GM10248 (cell line): Measurements from ENCODE around the gene KRT13.

Experiments
- CTCF ChIA-PET: fragments of 300-600 bp; sonication (Branson Sonifier 250); formaldehyde crosslinking; extraction: SDS; loops from one replicate; lab custom pipeline; 2021; ENCODE audit warnings: antibody characterized with exemption; lab: Yijun Ruan, JAX
- POLR2A ChIA-PET: fragments of 350-650 bp; sonication (Branson Sonifier 250); formaldehyde crosslinking; extraction: SDS; loops from one replicate; lab custom pipeline; 2020; ENCODE audit warnings: antibody characterized with exemption; lab: Yijun Ruan, JAX
- DNase-seq: peaks from one replicate; pipeline ENCODE4 v3.0.0; 2012; ENCODE audit errors: extremely low spot score
- CTCF ChIP-seq: IDR thresholded peaks from 2 replicates; pipeline ENCODE4 v1.5.1; 2012; ENCODE audit warnings: mild to moderate bottlenecking, low read depth; ENCODE audit errors: extremely low read depth, missing control alignments, control extremely low read depth

Gene KRT13

DNA sequence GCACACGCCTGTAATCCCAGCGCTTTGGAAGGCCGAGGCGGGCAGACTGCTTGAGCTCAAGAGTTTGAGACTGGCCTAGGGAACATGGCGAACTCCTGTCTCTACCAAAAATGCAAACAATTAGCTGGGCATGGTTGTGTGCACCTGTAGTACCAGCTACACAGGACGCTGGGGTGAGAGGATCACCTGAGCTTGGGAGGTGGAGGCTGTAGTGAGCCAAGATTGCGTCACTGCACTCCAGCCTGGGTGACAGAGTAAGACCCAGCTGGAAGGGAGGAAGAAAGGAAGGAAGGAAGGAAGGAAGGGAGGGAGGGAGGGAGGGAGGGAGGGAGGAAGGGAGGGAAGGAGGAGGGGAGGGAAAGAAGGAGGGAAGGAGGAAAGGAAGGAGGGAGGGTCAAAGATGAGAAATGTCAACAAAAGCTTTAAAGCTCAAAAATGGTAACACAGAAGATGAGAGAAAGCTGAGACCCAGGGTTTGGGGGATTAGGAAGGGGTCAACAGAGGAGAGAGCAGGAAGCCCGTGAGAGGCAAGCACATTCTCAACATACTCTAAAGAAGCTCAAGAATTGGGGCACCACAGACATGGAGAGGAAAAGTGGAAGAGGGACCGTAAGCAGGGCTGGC is 27.6 kb upstream of the KRT13 start:
- TF ChIP-seq CTCF, result no peak
- ChIA-PET POLR2A (no interaction called here), CTCF (interaction anchor here (1.6 to 1.9 kb wide), 2 partner anchors 9 to 16 kb away, joined by 5 to 19 read pairs; no protein-coding TSS in a partner anchor)
- no peak for DNase-seq

DNA sequence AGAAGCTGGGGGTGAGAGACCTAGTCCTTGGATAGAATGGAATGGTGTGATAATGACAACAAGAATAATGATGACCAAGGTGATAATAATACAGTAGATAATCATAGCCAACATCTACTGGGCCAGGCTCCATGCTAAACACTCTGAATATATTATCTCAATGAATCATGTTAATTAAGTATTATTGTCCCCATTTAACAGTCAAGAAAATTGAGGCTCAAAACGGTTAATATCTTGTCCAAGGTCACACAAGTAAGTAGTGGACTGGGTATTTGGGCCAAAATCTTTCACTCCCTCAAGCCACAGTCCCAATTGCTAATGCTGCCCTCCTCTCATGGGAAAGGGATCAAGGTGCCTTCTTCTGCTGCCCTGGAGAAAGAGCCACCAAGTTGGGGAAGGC is 26.6 kb upstream of the KRT13 start:
- CTCF ChIA-PET, result interaction anchor here (1.6 to 1.9 kb wide), 2 partner anchors 11 to 17 kb away, joined by 5 to 19 read pairs; no protein-coding TSS in a partner anchor
- no peak for TF ChIP-seq CTCF
- POLR2A ChIA-PET, result no interaction called here
- no peak for DNase-seq

GRCh38 chr17:41530062-41531048 is 24.9 kb upstream of the KRT13 start:
- POLR2A ChIA-PET, result no interaction called here
- no peak for TF ChIP-seq CTCF
- CTCF ChIA-PET, result interaction anchor here (1.0 to 3.8 kb wide), 2 partner anchors 10 to 18 kb away, joined by 3 to 16 read pairs; no protein-coding TSS in a partner anchor
- DNase-seq, result no peak

DNA sequence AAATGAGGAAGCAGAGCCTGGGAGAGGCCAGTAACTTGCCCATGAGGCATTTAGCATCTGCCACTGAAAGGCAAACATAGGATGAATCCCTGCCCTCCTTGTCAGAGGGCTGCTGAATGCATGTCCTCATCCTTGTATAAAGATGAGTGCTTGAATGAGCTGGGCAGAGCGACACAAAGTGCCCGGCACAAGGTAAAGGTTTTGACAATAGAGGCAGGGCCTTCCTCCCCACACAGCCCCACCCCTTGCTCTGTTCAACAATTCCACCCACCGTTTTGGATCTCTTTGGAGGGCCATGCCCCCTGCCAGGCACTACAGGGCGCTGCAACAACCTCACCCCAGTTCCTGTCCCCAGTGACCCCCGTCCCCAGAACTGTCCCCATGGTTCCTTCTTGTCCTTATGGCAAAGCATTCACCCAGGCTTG is 24.1 kb upstream of the KRT13 start:
- CTCF ChIA-PET, result interaction anchor here (3.8 kb wide), 1 partner anchor 19 kb away, joined by 16 read pairs; no protein-coding TSS in a partner anchor
- no peak for DNase-seq
- POLR2A ChIA-PET, result no interaction called here

DNA sequence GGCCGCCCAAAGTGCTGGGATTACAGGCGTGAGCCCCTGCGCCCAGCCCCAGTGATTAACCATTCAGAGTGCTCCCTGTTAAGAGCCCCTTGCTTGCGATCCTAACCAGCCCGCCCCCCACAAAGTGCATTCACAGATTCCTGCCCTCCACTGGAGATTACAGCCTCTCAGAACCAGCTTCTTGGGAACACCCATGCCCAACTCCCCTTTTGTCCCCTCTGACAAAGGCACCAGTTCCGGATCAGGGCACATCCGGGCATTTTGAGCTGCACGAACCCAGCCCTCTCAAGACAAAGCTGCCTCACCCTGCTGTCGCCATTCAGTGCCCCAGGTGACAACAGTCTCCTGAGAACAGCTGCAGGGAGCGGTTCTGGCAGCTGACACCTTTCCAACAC is 23.5 kb upstream of the KRT13 start:
- TF ChIP-seq CTCF, result no peak
- no peak for DNase-seq
- ChIA-PET POLR2A (no interaction called here), CTCF (interaction anchor here (3.8 kb wide), 1 partner anchor 20 kb away, joined by 16 read pairs; no protein-coding TSS in a partner anchor)

More for the DNA sequence above, 24.1 kb upstream of the KRT13 start:
- no peak for TF ChIP-seq CTCF
